GM21360 (cell line): ENCODE measurements around the gene CBY2.
"Not testable (repeated sequence)": the region's sequence is repeated elsewhere in the genome, so short reads cannot be mapped to it uniquely, and the experiment has no call there.

Source experiments
- ATAC-seq: cut with Tn5 transposase; IDR thresholded peaks from one replicate; pipeline ENCODE4 v1.9.1; 2021; ENCODE audit warnings: mild to moderate bottlenecking, moderate library complexity; ENCODE audit not compliant: unreplicated experiment

Gene CBY2

GRCh38 chr13:45737571-45738017 lies 35.5 kb downstream of the CBY2 start:
- ATAC-seq = no peak

GRCh38 chr13:45742985-45743384 lies 40.9 kb downstream of the CBY2 start:
- no peak for ATAC-seq

- no peak for ATAC-seq
These were observed 42.9 kb downstream of the CBY2 start for GRCh38 chr13:45744979-45745378.

- no peak for ATAC-seq
These were observed 45.0 kb downstream of the CBY2 start for GRCh38 chr13:45747071-45747470.

- no peak for ATAC-seq
These were observed 47.0 kb downstream of the CBY2 start for GRCh38 chr13:45748941-45749759.

GRCh38 chr13:45750566-45750965 lies 48.4 kb downstream of the CBY2 start:
- ATAC-seq = no peak

- no peak for ATAC-seq
These were observed 49.8 kb downstream of the CBY2 start for GRCh38 chr13:45751885-45752284.

GRCh38 chr13:45752510-45752909 lies 50.4 kb downstream of the CBY2 start:
- no peak for ATAC-seq

GRCh38 chr13:45756498-45756897 lies 54.4 kb downstream of the CBY2 start:
- ATAC-seq = not testable (repeated sequence)

- not testable (repeated sequence) for ATAC-seq
These were observed 55.5 kb downstream of the CBY2 start for GRCh38 chr13:45757589-45757988.

- ATAC-seq = no peak
These were observed 61.3 kb downstream of the CBY2 start for GRCh38 chr13:45763419-45763818.
